NCI-H1092 (cell line): ENCODE data around the gene SAMD1.

Source experiments
- DNase-seq: peaks from one replicate; lab custom pipeline; 2025; lab: John Stamatoyannopoulos, UW

Gene SAMD1

GRCh38 chr19:14089662-14090508 is 666 bp downstream of the SAMD1 start:
- DNase-seq, result peak; percentile 15

GRCh38 chr19:14089412-14089661 is 1.2 kb downstream of the SAMD1 start:
- no peak for DNase-seq

GRCh38 chr19:14088634-14089411 is 1.7 kb downstream of the SAMD1 start:
- DNase-seq, result no peak

- no peak for DNase-seq
Observed at GRCh38 chr19:14086098-14086497, 4.5 kb downstream of the SAMD1 start.

GRCh38 chr19:14085309-14085995 is 5.1 kb downstream of the SAMD1 start, which contains the start of gene C19orf67:
C19orf67 (minus strand) TSS chr19:14085783; CDS start chr19:14085627, 156 bp downstream.
- no peak for DNase-seq

- no peak for DNase-seq
Observed at GRCh38 chr19:14082675-14082960, 7.9 kb downstream of the SAMD1 start.

GRCh38 chr19:14081797-14082674 is 8.5 kb downstream of the SAMD1 start:
- DNase-seq, result no peak

GRCh38 chr19:14080887-14081796 is 9.4 kb downstream of the SAMD1 start:
- peak; percentile 99 for DNase-seq

GRCh38 chr19:14078411-14078810 is 12.1 kb downstream of the SAMD1 start:
- no peak for DNase-seq

- no peak for DNase-seq
Observed at GRCh38 chr19:14073925-14074838, 16.4 kb downstream of the SAMD1 start.

GRCh38 chr19:14073261-14073924 is 17.2 kb downstream of the SAMD1 start:
- peak; percentile 59 for DNase-seq

- DNase-seq, result peak; percentile 23
Observed at GRCh38 chr19:14072535-14073260, 17.9 kb downstream of the SAMD1 start, which contains the start of gene MISP3. MISP3 (plus strand) TSS chr19:14072786; CDS start chr19:14073310, 524 bp downstream.

GRCh38 chr19:14070268-14071050 is 20.1 kb downstream of the SAMD1 start:
- no peak for DNase-seq

- DNase-seq, result no peak
Observed at GRCh38 chr19:14066134-14066533, 24.4 kb downstream of the SAMD1 start.

GRCh38 chr19:14063105-14063504 is 27.4 kb downstream of the SAMD1 start:
- DNase-seq, result no peak

GRCh38 chr19:14062558-14062855 is 28.0 kb downstream of the SAMD1 start:
- no peak for DNase-seq

GRCh38 chr19:14061751-14062557 is 28.6 kb downstream of the SAMD1 start, which contains the start of gene PALM3:
PALM3 (minus strand) TSS chr19:14062076; CDS start chr19:14061980, 96 bp downstream.
- DNase-seq, result no peak
